Pulmonary artery endothelial cell (primary cell): Measurements from ENCODE around the gene HORMAD2. TPM values are rescaled to one million over a fixed set of nuclear protein-coding genes. Genes with fewer than 3 reads are reported as not detected.

Experiments
- DNase-seq: peaks from one replicate; pipeline ENCODE4 v3.0.0-alpha.2; 2011; ENCODE audit warnings: low read depth, low spot score
- total RNA-seq: library from RNA; depleted of rRNA; stranded (reverse); fragments of >200 nt; gene quantifications from 2 replicates; pipeline ENCODE4 v1.2.3, GENCODE V29; 2014

Gene HORMAD2
- total RNA-seq, 1 donor from 2014 or later: not detected

DNA sequence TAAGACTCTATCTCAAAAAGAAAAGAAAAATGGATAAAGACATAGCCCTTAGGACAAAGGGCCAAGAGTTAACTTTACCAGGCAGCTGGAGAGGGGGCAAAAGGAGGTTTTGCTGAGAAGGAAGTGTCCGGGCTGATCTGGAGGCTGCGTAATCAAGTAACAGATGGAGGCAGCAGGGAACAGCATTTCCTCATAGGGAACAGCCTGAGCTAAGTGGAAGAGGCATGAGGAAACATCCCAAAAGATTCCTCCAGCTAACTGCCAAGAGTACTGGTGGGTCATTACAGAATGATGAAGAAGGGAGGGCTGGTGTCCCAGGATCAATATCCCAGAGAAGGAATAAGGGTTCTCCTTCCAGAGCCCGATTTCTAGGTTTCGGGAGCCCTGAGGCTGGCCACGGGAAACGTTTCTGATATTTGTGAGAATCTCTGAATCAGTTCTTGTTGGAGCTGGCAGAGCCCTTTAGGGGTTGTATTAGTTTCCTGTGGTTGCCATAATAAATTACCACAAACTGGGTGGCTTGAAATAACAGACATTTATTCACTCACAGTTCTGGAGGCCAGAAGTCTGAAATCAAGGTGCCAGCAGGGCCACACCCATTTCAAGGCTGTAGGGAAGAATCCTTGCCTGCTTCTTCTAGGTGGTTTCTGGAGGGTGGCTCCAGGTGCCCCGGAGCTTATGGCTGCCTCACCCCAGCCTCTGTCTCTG, 145.1 kb downstream of the HORMAD2 start:
- DNase-seq: no peak

DNA sequence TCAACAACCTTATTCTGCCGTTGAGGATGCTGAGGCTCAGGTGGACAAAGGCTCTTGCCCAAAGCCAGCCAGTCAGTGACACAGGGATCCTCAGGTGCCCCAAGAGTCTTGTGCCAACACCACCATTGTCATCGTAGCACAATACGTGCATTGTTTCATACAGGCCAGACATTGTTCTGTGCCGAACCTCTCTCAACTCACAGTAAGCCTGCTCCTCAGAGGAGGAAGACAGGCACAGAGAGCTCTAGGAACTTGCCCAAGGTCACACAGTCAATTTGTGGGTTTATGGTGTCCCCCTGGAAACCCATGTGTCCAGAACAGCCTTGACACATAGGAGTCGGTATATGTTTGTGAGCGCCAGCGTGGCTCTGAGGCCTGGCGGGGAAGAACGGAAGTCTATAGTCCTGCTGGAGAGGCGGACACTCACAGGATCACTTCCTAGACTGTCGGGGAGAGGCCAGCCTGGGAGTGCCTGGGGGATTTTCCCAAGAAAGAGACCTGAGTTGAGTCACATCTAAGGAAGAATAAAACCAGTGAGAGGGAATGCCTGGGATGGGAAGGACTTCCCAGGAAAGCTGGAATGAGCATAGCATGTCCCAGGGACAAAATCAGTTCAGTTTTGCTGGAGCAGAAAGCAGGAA, 146.0 kb downstream of the HORMAD2 start:
- DNase-seq: no peak

Other genes starting within 250 kb of the HORMAD2 start
- 26.8 and 28.8 TPM in 2 replicates for gene ASCC2, start 242.2 kb upstream of the HORMAD2 start, total RNA-seq
- 21.4 and 31.0 TPM in 2 replicates for gene MTMR3, start 197.3 kb upstream of the HORMAD2 start, total RNA-seq
- 0.63 and 0.66 TPM in 2 replicates for gene LIF, start 166.3 kb downstream of the HORMAD2 start, total RNA-seq
- not detected in 2 replicates for gene OSM, start 186.4 kb downstream of the HORMAD2 start, total RNA-seq
- 7.9 and 9.5 TPM in 2 replicates for gene CASTOR1, start 209.0 kb downstream of the HORMAD2 start, total RNA-seq
- gene TBC1D10A, start 246.5 kb downstream of the HORMAD2 start, total RNA-seq: 6.9 and 9.2 TPM in 2 replicates